Activated T-helper 1 cell treated with Interleukin-2 at 50 U/mL for 16 hours (primary cell): Measurements from ENCODE around the gene EGR4.
A peak's percentile ranks its signal among the peaks of the same experiment; 100 is the strongest.

Experiments
- DNase-seq: peaks from one replicate; pipeline ENCODE4 v3.0.0-alpha.2; 2020; ENCODE audit warnings: low read depth

Gene EGR4

DNA sequence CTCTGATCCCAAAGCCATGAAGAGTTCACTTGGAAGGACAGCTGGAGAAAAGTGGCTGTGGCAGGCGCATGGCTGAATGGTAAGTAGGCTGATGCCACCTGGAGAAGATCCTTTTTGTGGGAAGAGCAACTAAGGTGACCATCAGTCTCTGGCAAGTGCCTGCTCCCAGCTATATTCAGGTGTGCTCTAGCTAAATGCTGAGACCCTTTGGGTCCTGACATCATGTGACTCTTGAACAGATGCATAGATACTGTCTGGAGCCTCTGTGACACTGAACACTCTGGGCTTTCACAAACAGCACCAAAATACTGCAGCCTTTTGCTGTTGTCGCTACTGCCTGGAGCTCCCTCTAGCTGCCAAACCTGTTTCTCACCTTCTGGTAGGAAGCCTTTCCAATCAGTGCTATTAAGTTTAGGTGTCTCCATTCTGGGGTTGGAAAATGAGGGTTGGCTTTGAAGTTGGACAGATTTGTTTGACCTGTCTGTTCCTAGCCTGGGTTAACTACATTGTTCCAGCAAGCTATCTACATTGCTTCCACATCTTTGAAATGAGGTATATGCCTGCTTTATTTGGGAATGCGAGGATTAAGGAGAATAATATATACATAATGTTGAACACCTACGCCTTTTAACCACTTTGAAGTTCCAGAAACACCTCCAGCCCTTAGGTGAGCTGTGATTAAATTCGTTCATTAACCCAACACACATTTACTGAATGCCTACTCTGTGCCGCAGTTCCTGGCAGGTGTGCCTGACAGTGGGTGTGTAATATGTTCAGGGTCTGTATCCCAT is 3.1 kb downstream of the EGR4 start:
- DNase-seq = no peak

DNA sequence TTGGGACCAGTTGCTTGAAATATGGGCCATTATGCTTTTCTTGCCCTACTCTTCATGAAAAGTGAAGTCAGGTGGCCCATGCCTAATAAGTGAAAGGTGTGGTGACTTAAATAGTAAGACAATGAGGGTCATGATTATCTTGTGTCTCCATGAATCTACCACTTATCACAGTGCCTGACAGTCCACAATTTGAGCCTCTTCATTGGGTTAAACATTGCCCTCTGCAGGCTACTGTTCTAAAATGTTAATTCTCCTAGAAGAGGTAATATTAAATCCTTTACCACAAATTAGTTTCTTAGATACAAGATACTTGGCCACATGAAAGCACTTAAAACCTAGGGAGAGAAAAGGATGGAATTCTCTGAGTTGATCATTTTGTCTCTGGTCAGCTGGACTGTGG is 4.0 kb downstream of the EGR4 start:
- DNase-seq = no peak

- no peak for DNase-seq
These were observed 7.2 kb downstream of the EGR4 start for GRCh38 chr2:73286134-73286655.

DNA sequence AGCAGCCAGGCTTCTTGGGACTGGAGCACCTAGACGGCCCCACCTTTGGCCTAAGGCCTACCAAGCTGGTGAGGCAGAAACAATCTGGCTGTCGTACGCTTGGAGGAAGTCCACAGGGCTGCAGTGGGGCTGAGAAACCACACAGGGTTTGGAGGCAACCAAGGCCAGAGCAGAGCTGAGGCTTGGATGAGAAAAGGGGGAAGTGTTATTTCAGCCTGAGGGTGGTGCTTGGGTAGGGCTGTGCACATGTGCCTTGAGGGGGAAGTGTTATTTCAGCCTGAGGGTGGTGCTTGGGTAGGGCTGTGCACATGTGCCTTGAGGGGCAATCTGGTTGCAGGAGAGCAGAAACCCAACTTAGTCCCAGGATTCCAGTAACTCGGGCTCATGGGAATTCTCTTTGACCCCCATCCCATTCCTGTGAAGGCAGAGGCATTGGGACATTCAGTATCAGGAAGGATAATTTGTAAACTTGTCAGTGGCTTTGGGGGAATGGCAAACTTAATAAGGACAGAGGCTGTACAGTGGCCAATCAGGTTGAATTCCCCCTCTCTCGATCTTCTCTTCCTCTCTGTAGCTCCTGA is 8.1 kb downstream of the EGR4 start:
- no peak for DNase-seq

- peak; percentile 37 for DNase-seq
These were observed 8.8 kb downstream of the EGR4 start, which contains the start of gene FBXO41 for GRCh38 chr2:73284296-73285158. TSS of gene FBXO41 (minus strand) at chr2:73284478. CDS start at chr2:73269630, 14,848 bp downstream.

DNA sequence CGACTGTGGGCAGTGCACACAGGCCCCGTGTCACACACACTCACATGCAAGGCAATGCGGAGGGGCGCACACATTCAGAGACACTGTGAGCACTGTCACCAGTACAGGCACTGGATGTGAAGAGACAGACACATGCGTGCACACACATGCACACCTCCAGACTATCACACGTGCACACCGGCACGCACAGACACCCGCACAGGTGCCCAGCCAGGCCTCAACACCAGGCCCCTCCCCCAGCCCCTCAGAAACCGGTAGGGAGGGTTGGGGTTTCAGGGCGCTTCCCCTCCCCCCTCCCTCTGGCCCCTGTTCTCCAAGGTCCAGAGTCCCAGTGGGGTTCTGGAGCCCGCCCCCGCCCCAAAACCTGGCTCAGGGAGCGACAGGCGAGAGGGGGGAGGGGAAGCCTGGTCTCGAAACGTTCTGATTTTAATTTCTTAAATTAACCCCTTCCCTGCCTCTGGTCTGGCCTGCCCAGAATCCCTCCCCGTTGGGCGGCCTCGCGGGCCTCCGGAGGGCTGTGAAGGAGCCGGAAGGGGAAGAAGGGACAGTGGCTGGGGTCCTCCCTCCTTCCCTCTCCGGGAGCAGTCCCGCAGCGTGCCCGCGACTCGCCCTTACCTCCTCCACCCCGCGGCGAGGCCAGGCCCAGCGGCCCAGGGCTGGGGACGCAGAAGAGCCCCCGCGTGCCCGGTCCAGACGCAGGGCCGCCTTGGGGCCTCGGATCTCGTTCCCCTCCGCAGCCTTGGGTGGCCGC is 9.6 kb downstream of the EGR4 start:
- no peak for DNase-seq

GRCh38 chr2:73282924-73283544 is 10.3 kb downstream of the EGR4 start:
- DNase-seq = no peak

DNA sequence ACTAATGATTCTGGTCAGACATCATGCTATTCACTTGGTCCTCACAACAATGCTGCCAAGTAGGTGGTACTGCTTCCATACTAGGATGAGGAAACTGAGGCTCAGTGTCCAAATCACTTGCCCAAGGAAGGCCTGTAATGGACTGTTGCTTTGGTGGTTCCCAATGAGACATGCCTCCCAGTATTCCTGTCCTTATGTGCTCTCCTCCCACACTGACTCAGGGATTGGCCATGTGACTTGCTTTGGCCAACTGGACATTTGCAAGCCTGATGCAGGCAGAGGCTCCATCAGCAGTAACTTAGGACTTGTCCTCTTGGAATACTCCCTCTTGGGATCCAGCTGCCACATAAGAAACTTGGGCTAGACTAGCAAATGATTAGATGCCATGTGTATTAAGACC is 12.1 kb downstream of the EGR4 start:
- no peak for DNase-seq

- DNase-seq = no peak
These were observed 13.5 kb downstream of the EGR4 start for GRCh38 chr2:73279852-73280251.

DNA sequence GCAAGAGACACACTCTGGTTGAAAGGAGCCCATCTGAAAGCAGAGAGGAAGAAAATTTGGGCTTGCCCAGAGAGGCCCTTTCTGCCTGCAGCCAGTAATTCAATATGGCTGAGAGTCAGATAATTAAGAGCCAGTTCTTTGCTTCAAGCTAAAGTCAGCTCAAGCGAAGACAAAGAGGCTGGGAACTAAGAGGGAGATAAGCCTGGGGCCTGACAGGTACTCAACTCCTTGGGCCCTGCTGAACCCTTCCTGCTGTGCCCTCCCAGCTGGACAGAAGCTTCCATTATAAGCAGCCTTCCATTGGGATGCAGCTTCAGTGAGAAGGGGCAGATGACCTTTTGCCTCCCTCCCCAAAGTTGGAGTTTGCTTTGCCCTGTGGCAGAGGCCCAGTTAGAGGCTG is 21.1 kb downstream of the EGR4 start:
- DNase-seq = no peak

DNA sequence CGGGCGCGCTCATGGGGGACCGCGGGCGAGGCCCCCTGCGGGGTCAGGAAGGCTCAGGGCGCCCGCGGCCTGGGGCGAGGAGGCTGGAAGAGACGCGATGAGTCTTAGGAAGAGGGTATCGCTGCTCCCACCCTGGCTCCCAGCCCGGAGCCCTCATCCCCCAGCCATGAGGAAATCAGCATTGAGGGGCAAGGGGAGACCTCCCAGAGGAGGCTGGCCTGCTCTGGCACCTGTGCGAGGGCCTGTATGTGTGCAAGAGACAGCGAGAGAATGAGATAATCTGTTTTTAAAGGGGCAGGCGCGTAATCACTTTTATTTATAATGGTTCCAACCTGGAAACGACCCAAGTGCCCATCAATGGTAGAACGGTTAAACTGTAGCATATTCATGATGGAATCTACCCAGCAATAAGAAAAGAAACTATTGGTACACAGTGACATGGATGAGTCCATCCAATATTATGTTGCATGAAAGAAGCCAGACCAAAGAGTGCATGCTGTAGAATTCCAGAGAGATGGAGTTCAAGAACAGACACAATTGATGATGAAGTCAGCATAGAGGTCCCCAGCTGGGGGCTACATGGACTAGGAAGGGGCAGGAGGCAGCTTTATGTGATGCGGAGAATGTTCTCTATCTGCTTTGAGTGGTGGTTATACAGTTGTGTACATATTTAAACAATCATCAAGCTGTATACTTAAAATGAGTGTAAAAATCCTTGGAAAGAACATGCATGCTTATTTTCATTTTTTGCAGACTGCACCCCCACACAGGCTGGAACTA is 23.5 kb downstream of the EGR4 start:
- DNase-seq = no peak

GRCh38 chr2:73268830-73269685 is 24.3 kb downstream of the EGR4 start:
- peak; percentile 76 for DNase-seq

DNA sequence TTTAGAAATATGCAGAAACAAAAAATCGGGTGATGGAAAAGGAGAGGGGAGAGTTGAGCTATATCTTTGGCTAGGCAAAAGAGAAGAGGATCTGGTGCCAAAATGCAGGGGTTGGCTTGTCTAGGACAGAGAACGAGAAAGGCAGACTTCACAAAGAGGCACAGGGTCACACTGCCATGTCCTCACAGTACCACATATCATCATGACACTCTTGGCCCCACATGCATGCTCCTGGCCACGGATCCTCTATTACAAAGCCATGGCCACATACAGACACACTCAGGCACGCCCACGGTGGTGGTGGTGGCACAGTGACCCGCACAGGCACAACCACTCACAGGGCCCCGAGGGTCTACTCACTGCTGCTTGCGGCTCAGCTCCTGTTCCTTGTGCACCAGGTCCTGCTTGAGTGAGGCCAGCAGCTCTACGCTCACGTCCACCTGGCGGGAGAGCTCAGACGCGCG is 24.9 kb downstream of the EGR4 start:
- no peak for DNase-seq

DNA sequence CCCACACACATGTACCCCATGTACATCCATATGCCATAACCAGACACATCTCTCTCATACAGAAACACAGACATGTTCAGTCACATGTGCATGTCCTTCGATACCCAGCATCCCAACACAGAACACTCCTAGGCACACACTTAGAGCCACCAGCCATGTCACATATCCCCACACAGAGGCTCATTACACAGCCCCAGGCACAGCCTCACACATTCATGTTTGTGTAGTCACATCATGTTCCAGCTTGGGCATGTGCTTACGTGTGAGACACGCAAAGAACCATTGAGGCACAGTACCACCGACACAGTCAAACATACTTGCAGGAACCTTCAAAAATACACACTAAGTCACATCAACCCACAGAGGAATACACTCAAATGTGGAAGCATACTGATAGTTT is 26.3 kb downstream of the EGR4 start:
- DNase-seq = no peak

DNA sequence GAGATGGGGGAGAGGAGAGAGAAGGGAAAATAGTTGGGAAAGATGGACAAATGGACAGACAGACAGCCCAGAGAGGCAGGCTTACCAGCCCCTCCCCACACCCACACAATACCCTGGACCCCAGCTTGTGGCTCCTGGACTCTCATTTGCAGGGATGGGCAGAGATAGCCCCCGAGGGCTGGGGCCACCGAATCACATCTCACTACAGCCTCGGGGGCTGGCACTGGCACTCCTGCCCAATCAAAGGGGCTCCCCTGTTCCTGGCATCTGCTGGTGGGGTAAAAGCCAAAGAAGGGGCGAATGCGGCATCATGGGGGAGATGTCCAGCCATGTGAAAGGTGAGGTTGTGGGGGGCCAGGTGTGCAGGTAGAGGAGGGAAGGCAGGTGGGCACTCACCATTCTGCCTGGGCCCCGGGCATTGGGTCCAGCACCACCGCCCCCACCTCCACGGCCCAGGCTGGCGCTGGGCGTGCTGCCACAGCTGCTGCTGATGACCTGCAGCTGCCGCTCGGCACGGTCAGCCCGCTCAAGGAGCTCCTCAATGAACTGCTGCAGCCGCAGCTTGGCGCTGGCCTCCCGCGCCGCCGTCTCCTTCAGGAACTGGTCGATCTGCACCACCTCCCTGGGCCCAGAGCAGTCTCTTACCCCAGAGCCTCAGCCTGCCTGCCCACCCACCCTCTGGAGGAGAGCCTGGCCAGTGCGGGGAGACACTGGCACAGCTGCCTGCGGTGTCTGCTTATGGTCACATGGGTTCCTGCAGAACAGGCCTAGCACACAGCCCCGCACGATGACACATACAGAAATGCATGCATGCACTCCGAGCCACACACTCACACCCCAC is 27.1 kb downstream of the EGR4 start:
- DNase-seq = no peak

GRCh38 chr2:73265298-73266060 is 27.9 kb downstream of the EGR4 start:
- no peak for DNase-seq

DNA sequence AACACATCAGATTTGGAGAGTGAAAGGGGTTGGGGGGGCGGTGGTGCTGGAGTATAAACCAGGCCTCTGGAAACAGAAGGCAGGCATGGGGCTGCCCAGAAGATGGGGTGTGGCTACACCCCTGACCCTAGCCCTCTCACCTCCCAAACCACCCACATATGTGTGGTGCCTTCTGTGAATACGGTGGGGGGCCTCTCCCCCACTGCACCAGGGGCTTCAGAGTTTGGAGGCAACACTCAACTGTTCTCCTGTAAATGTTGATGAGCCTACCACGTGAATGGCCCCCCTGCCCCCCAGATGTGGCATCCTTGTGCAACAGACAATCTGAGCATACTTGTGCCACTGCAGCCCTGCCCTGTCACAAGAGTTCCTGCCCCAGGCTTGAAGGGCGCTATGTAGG is 28.6 kb downstream of the EGR4 start:
- DNase-seq = no peak

- DNase-seq = no peak
These were observed 29.1 kb downstream of the EGR4 start for GRCh38 chr2:73264332-73264606.
